LNCaP clone FGC (cell line): Measurements from ENCODE around the gene ZNF280C.

Experiments
- DNase-seq: peaks from one replicate; pipeline ENCODE4 v3.0.0-alpha.2; 2011; ENCODE audit warnings: low read depth
- H3K4me3 ChIP-seq: 2 replicates; pipeline ENCODE4 v1.5.1; 2011; ENCODE audit warnings: mild to moderate bottlenecking, low read depth, low read length, control low read depth
- CTCF ChIP-seq: IDR thresholded peaks from 2 replicates; pipeline ENCODE4 v1.5.1; 2012; ENCODE audit warnings: mild to moderate bottlenecking; ENCODE audit not compliant: control insufficient read depth, insufficient read depth; ENCODE audit errors: extremely low read depth

ZNF280C gene

GRCh38 chrX:130197464-130197863 is 71.2 kb downstream of the ZNF280C start:
- TF ChIP-seq CTCF = no peak
- peak; percentile 87 for DNase-seq
- no peak overlapping the region for H3K4me3 ChIP-seq

GRCh38 chrX:130196466-130196865 is 72.2 kb downstream of the ZNF280C start:
- no peak for TF ChIP-seq CTCF
- no peak for DNase-seq
- H3K4me3 ChIP-seq = no peak overlapping the region

- no peak for TF ChIP-seq CTCF
- DNase-seq = no peak
- H3K4me3 ChIP-seq = no peak overlapping the region
Measured at GRCh38 chrX:130190801-130191200, 77.9 kb downstream of the ZNF280C start.

GRCh38 chrX:130186651-130187050 is 82.0 kb downstream of the ZNF280C start:
- TF ChIP-seq CTCF = no peak
- DNase-seq = no peak
- H3K4me3 ChIP-seq = no peak overlapping the region

- no peak for DNase-seq
- H3K4me3 ChIP-seq = no peak overlapping the region
- TF ChIP-seq CTCF = no peak
Measured at GRCh38 chrX:130184857-130185256, 83.8 kb downstream of the ZNF280C start.

- no peak for TF ChIP-seq CTCF
- no peak for DNase-seq
- no peak overlapping the region for H3K4me3 ChIP-seq
Measured at GRCh38 chrX:130184168-130184567, 84.5 kb downstream of the ZNF280C start.

GRCh38 chrX:130179579-130180215 is 89.0 kb downstream of the ZNF280C start:
- DNase-seq = no peak
- TF ChIP-seq CTCF = no peak

More at GRCh38 chrX:130179579-130180215, 89.0 kb downstream of the ZNF280C start:
- no peak overlapping the region for H3K4me3 ChIP-seq
